Measurements from ENCODE around the gene PPP1R11.
A peak's percentile ranks its signal among the peaks of the same experiment; 100 is the strongest.
"Not testable (repeated sequence)": the region's sequence is repeated elsewhere in the genome, so short reads cannot be mapped to it uniquely, and the experiment has no call there.

The PPP1R11 gene, protein sequence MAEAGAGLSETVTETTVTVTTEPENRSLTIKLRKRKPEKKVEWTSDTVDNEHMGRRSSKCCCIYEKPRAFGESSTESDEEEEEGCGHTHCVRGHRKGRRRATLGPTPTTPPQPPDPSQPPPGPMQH

DNA sequence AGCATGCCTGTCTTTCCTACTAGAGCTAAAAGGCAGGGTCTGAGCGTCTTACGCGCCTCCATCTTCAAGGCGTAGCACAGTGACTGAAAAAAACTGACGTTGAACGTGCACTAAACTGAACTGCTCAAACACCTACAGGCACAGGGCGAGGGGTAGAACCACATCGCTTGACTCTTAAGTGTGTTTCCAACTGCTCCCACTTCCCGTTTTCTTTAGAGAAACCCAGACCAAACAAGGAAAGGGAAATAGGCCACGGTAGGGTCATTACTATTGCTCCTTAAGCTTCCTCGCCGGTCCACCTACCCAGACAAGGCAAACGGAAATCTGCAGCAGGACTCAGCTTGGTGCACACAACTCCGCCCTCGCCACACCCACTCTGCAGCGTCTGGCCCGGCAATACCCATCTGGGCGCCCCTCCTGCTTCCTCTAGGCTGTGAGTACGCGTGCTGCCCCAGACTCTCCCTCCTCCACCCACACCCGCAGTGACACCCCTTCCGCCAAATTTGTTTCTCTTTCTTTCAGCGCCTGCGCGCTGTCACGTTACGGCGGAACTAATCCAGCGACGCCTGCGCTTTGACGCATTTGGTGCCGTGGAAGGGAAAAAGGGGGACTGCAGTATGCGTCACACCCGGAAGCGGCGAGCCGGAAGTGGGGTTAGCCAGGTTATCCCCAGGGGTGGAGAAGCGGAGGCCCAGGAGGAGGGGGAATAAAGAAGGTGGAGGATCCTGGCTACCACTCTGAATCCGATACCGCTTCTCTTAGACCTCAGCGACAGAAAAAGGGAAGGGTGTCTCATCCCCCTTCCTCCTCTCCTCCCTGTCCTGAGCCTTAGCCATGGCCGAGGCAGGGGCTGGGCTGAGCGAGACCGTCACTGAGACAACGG, at the start of gene PPP1R11:
Gene PPP1R11, plus strand, starts transcription at position 622 of the 883 bp plus-strand sequence. Its CDS starts 213 bp downstream, at position 835.
- peak; percentile 97 for DNase-seq (ENCODE audit: low read depth)
- peak within 1 kb of the TSS; percentile 85 for H3K4me3 ChIP-seq (ENCODE audit: low read length)
- TF ChIP-seq, protein P1, sequence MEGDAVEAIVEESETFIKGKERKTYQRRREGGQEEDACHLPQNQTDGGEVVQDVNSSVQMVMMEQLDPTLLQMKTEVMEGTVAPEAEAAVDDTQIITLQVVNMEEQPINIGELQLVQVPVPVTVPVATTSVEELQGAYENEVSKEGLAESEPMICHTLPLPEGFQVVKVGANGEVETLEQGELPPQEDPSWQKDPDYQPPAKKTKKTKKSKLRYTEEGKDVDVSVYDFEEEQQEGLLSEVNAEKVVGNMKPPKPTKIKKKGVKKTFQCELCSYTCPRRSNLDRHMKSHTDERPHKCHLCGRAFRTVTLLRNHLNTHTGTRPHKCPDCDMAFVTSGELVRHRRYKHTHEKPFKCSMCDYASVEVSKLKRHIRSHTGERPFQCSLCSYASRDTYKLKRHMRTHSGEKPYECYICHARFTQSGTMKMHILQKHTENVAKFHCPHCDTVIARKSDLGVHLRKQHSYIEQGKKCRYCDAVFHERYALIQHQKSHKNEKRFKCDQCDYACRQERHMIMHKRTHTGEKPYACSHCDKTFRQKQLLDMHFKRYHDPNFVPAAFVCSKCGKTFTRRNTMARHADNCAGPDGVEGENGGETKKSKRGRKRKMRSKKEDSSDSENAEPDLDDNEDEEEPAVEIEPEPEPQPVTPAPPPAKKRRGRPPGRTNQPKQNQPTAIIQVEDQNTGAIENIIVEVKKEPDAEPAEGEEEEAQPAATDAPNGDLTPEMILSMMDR (conservative IDR thresholded peaks at IDR 0.05; ENCODE audit: low read depth, low read length), result no peak

DNA sequence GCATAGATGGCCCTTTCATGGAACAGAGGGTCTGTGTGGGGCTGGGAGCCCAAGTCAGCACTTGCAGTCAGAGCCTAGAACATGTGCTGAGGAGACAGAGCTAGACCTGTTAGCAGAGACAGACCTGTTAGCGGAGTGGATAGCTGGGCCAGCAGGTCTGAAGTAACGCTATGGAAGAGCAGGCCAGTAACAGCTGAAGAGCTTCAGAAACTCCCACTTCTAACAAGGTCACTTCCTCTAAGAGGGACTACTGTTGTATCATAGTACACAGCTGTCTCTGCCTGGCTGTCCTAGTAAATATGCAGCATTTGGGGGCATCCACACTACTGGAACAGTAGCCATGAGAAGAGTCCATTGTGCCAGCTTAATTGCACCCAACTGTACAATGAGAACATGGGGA, 47.2 kb upstream of the PPP1R11 start:
- no peak for DNase-seq (ENCODE audit: low read depth)
- no peak overlapping the region for H3K4me3 ChIP-seq (ENCODE audit: low read length)
- TF ChIP-seq, protein P1 (conservative IDR thresholded peaks at IDR 0.05; ENCODE audit: low read depth, low read length), result no peak

DNA sequence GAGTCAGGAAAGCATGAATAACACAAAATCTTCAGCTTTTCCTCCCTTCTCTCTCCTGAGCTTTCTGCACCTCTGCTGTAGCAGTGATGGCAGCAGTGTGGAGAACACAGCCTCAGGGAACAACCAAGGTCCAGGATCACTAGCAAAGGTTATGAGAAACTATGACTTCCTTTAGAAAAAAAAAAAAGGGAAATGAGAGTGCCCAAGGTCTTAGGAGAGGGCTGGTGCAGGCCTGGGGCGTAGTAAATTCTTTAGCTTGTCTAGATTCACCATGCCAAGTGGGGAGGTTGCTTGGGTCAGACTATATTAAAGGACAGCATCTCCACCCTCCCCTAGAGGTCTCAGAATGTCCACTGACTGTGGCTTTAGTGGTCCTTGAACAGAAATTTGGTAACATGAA, 46.4 kb upstream of the PPP1R11 start:
- TF ChIP-seq, protein P1 (conservative IDR thresholded peaks at IDR 0.05; ENCODE audit: low read depth, low read length), result no peak
- DNase-seq (ENCODE audit: low read depth), result no peak
- H3K4me3 ChIP-seq (ENCODE audit: low read length), result no peak overlapping the region

DNA sequence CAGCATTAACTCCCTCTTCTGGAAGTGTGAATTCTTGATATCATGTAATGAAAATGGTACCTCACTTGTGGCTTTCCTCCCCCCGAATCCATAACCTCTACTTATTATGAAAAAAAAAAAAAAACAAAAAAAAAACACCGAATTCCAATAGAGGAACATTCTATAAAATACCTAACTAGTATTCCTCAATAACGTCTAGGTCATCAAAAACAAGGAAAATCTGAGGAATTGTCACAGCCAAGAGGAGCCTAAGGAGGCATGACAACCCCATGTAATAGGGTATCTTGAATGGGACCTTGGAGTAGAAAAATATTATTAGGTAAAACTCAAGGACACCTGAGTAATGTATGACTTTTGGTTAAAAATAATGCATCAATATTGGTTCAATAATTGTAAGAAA, 44.8 kb upstream of the PPP1R11 start:
- H3K4me3 ChIP-seq (ENCODE audit: low read length), result no peak overlapping the region
- DNase-seq (ENCODE audit: low read depth), result no peak
- TF ChIP-seq, protein P1 (conservative IDR thresholded peaks at IDR 0.05; ENCODE audit: low read depth, low read length), result no peak

DNA sequence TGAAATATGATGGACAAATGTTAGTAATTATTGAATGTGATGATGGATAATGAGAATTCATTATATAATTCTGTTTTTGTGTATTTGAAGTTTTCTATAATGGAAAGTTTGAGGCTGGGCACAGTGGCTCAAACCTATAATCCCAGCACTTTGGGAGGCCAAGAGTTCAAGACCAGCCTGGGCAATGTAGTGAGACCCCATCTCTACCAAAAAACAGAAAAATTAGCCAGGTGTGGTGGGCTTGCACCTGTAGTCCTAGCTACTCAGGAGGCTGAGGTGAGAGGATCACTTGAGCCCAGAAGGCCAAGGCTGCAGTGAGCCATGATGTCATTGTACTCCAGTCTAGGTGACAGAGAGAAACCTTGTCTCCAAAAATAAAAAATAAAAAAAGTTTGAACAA, 44.3 kb upstream of the PPP1R11 start:
- H3K4me3 ChIP-seq (ENCODE audit: low read length); DNase-seq (ENCODE audit: low read depth): not testable (repeated sequence)

DNA sequence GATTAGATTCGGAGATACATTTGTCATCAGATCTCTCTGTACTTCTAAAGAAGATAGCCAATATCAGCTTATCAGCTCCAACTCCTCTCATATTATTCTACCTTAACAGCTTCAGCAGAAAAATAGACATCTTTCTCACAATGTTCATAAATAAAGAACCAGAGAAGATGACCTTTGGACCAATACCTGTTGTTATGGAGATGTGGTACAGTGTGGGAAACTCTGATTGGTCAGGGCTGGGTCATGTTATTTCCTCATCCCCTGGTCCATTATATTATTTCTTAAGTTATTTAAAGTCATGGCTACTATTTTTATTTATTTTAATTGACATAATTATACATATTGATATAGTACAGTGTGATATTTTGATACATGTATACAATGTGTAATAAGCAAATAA, 41.8 kb upstream of the PPP1R11 start:
- H3K4me3 ChIP-seq (ENCODE audit: low read length), result no peak overlapping the region
- DNase-seq (ENCODE audit: low read depth), result no peak

DNA sequence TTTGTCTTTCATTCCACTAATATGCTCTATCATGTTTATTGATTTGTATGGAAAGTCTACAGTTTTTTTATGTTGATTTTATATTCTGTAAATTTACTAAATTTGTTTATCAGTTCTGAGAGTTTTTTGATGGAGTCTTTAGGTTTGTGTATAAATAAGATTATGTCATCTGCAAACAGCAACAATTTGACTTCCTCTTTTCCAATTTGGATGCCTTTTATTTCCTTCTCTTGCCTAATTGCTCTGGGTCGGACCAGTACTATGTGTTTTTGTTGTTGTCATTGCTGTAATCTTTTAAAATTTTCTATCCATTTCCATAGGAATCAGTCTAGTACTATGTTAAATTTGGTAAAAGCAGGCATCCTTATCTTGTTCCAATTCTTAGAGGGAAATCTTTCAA, 37.4 kb upstream of the PPP1R11 start:
- DNase-seq (ENCODE audit: low read depth), result no peak
- H3K4me3 ChIP-seq (ENCODE audit: low read length), result no peak overlapping the region
- TF ChIP-seq, protein P1 (conservative IDR thresholded peaks at IDR 0.05; ENCODE audit: low read depth, low read length), result no peak

More for the DNA sequence above, 41.8 kb upstream of the PPP1R11 start:
- TF ChIP-seq, protein P1 (conservative IDR thresholded peaks at IDR 0.05; ENCODE audit: low read depth, low read length), result no peak

All from retinal pigment epithelial cell (primary cell).